CD4-positive, alpha-beta T cell (primary cell): Measurements from ENCODE around the gene SMARCA1. TPM values are rescaled to one million over a fixed set of nuclear protein-coding genes. Genes with fewer than 3 reads are reported as not detected.
A peak's percentile ranks its signal among the peaks of the same experiment; 100 is the strongest.
"Not testable (repeated sequence)": the region's sequence is repeated elsewhere in the genome, so short reads cannot be mapped to it uniquely, and the experiment has no call there.

ENCODE experiments used
- ATAC-seq: fragments of 200-7000 bp; cut with Tn5 transposase; one replicate; pipeline ENCODE4 v1.10.0; 2022; ENCODE audit warnings: mild to moderate bottlenecking; ENCODE audit not compliant: poor library complexity
- CTCF ChIA-PET: fragments of 350-600 bp; sonication (Branson Sonifier 250); formaldehyde crosslinking; loops from one replicate; lab custom pipeline; 2021; ENCODE audit warnings: antibody characterized with exemption, inconsistent platforms; lab: Charles Lee
- POLR2A ChIA-PET: fragments of 350-600 bp; sonication (Branson Sonifier 250); formaldehyde crosslinking; loops from one replicate; lab custom pipeline; 2021; ENCODE audit warnings: antibody characterized with exemption, inconsistent platforms; lab: Charles Lee
- DNase-seq, 14 experiments: peaks; one replicate each; pipeline ENCODE4 v3.0.0-alpha.2; 2013 to 2020; ENCODE audit warnings: mixed read lengths in 2 of 14
- H3K27ac ChIP-seq, 2 donors: one replicate each; pipeline versions ENCODE4 v1.5.1 to v1.7.0; 2013; ENCODE audit warnings: low read length in 2 of 2, low read depth in 1 of 2, mild to moderate bottlenecking in 1 of 2
- H3K27me3 ChIP-seq, 2 experiments: 1 replicate in 1 of 2; 2 replicates in 1 of 2; pipeline versions ENCODE4 v1.6.1 to v1.7.0; 2013; ENCODE audit warnings: low read length in 2 of 2, control low read depth in 1 of 2, mild to moderate bottlenecking in 1 of 2, moderate library complexity in 1 of 2; ENCODE audit not compliant: insufficient read depth in 2 of 2, control insufficient read depth in 1 of 2
- H3K36me3 ChIP-seq: one replicate; pipeline ENCODE4 v1.6.1; 2013; ENCODE audit warnings: low read length, control low read depth; ENCODE audit not compliant: insufficient read depth
- H3K4me1 ChIP-seq: one replicate; pipeline ENCODE4 v1.6.1; 2013; ENCODE audit warnings: low read length, control low read depth; ENCODE audit not compliant: insufficient read depth
- H3K4me3 ChIP-seq: one replicate; pipeline ENCODE4 v1.5.1; 2013; ENCODE audit warnings: mild to moderate bottlenecking, low read length, moderate library complexity
- H3K9me3 ChIP-seq, 2 experiments: 1 replicate in 1 of 2; 2 replicates in 1 of 2; pipeline versions ENCODE4 v1.6.1 to v1.7.0; 2013; ENCODE audit warnings: low read length in 2 of 2, mild to moderate bottlenecking in 2 of 2, control low read depth in 1 of 2, moderate library complexity in 1 of 2; ENCODE audit not compliant: control insufficient read depth in 1 of 2, insufficient read depth in 1 of 2
- H3K27ac Mint-ChIP-seq: one replicate; pipeline ENCODE4 v1.8.0; 2020; ENCODE audit warnings: mixed read lengths
- H3K27me3 Mint-ChIP-seq: one replicate; pipeline ENCODE4 v1.8.0; 2021; ENCODE audit warnings: mixed read lengths
- H3K36me3 Mint-ChIP-seq: one replicate; pipeline ENCODE4 v1.8.0; 2021; ENCODE audit warnings: low read depth, mixed read lengths
- H3K4me1 Mint-ChIP-seq: one replicate; pipeline ENCODE4 v1.8.0; 2021; ENCODE audit warnings: low read depth, mixed read lengths
- H3K4me3 Mint-ChIP-seq: one replicate; pipeline ENCODE4 v1.8.0; 2020; ENCODE audit warnings: mild to moderate bottlenecking, mixed read lengths
- H3K9me3 Mint-ChIP-seq: one replicate; pipeline ENCODE4 v1.8.0; 2020; ENCODE audit warnings: mixed read lengths
- intact Hi-C, 2 experiments: fragments of 100-400 bp; cut with DNase I in 1 of 2; cut with micrococcal nuclease in 1 of 2; formaldehyde crosslinking; loops; one replicate each; pipeline versions ENCODE4 v1.15.1 to v1.9.0; 2023 to 2025; cut with DNase I, micrococcal nuclease
- total RNA-seq, 174 experiments: library from RNA in 2 of 174; stranded (reverse) in 2 of 174; gene quantifications; one replicate each; pipeline ENCODE4 v1.2.3 and lab custom pipeline; 2021 to 2026
- TF ChIP-seq, protein P1 (sequence below): fragments of 200-600 bp; IDR thresholded peaks from one replicate; pipeline ENCODE4 v1.8.0; 2022; ENCODE audit warnings: antibody characterized with exemption, mild to moderate bottlenecking

The SMARCA1 gene
- total RNA-seq, 2 experiments from 2014 or later: 0.85 to 1.0 TPM

DNA sequence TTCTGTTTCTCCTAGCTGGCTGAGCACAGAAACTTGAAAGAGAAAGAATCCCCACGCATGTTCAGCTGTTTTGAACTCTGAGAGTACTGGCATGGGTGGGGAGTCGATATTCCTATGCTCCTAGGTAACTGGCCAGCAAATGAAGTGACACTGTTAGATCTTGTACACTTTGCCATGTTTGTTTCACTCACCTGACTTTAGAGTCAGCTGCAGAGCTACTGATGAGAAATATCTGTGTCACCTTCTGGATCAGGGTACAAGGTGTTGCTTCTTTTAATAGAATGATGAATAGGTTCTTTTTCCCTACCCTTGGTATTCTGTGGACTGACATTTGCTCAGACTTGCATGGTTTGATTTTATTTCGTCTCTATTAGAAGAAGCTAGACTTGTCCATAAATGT, 45.1 kb upstream of the SMARCA1 start:
- ChIA-PET POLR2A (no interaction called here), CTCF (no interaction called here)
- no peaks in the 10 kb centered on the region for H3K27me3 ChIP-seq
- H3K27ac ChIP-seq: no peak overlapping the region
- no peak overlapping the region for H3K4me3 Mint-ChIP-seq
- H3K27me3 Mint-ChIP-seq: no peaks in the 10 kb centered on the region
- no peak overlapping the region for H3K27ac Mint-ChIP-seq
- ATAC-seq: no peak
- H3K36me3 Mint-ChIP-seq: peaks cover 46% of the 10 kb centered on the region
- no peaks in the 10 kb centered on the region for H3K4me1 ChIP-seq
- H3K9me3 Mint-ChIP-seq: no peaks in the 10 kb centered on the region
- intact Hi-C loops: no loop called here
- DNase-seq: no peak
- no peaks in the 10 kb centered on the region for H3K36me3 ChIP-seq
- no peak overlapping the region for H3K4me3 ChIP-seq
- TF ChIP-seq, protein P1, sequence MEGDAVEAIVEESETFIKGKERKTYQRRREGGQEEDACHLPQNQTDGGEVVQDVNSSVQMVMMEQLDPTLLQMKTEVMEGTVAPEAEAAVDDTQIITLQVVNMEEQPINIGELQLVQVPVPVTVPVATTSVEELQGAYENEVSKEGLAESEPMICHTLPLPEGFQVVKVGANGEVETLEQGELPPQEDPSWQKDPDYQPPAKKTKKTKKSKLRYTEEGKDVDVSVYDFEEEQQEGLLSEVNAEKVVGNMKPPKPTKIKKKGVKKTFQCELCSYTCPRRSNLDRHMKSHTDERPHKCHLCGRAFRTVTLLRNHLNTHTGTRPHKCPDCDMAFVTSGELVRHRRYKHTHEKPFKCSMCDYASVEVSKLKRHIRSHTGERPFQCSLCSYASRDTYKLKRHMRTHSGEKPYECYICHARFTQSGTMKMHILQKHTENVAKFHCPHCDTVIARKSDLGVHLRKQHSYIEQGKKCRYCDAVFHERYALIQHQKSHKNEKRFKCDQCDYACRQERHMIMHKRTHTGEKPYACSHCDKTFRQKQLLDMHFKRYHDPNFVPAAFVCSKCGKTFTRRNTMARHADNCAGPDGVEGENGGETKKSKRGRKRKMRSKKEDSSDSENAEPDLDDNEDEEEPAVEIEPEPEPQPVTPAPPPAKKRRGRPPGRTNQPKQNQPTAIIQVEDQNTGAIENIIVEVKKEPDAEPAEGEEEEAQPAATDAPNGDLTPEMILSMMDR: no peak
- no peaks in the 10 kb centered on the region for H3K9me3 ChIP-seq
- H3K4me1 Mint-ChIP-seq: peaks cover 13% of the 10 kb centered on the region

DNA sequence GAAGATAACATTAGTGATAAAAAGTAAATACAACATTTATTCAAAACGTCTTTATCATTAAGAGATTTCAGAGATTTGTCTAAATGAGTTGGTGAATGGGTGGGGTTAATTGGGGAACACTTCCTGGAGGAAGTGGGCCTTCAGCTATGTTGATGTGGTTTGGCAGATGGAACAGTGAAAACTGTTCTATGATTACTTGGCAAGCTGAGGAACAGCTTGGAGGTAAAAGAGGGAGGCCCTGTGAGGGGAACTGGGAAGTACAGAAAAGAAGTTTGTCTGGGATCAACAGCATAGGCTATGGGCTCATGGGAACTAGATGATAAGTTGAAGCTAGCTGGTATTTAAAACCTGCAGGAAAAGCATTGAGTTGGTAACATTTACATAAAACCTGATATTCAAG, 42.8 kb upstream of the SMARCA1 start:
- Mint-ChIP-seq H3K27ac (peak overlapping the region; percentile 45), H3K36me3 (peaks cover 63% of the 10 kb centered on the region), H3K27me3 (no peaks in the 10 kb centered on the region), H3K4me1 (peaks cover 13% of the 10 kb centered on the region), H3K9me3 (no peaks in the 10 kb centered on the region), H3K4me3 (no peak overlapping the region)
- TF ChIP-seq, protein P1: no peak
- Histone ChIP-seq H3K4me1 (no peaks in the 10 kb centered on the region), H3K4me3 (no peak overlapping the region), H3K36me3 (peaks cover 5% of the 10 kb centered on the region), H3K27ac (no peak overlapping the region), H3K9me3 (no peaks in the 10 kb centered on the region), H3K27me3 (no peaks in the 10 kb centered on the region)
- intact Hi-C loops: no loop called here
- POLR2A ChIA-PET: no interaction called here
- DNase-seq (no peak), ATAC-seq (no peak)
- CTCF ChIA-PET: no interaction called here

DNA sequence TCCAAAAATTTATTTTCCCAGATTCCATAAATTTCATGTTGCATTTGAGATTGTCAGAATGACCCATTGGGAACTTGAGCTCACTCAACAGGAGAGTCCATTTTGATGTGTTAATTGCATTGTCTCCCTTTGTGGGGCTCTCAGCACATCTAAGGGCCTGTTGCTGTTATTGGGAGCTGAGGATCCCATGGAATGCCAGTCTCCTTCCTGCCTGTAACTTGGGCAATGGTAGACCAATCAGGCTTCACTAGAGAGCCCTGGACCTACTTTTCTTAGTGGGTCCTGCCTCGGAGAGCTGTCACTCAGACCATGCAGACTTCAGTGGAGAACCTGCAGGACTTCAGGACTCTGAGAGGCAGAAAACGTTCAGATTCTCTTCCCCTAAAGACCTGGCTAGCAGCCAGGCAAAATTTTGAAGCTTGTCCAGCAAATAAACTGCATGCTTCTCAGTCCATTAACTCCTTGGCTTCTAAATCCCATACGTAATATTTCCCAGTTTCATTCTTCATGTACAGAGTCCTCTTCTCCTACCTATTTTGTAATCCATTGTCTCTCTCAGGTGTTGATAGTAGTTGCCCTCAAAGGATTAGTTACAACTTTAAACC, 41.9 kb upstream of the SMARCA1 start:
- H3K4me1 ChIP-seq: no peaks in the 10 kb centered on the region
- no peak for DNase-seq
- intact Hi-C loops: no loop called here
- Mint-ChIP-seq H3K4me1 (peaks cover 13% of the 10 kb centered on the region), H3K27ac (no peak overlapping the region), H3K36me3 (peaks cover 64% of the 10 kb centered on the region), H3K9me3 (no peaks in the 10 kb centered on the region), H3K4me3 (no peak overlapping the region), H3K27me3 (no peaks in the 10 kb centered on the region)
- TF ChIP-seq, protein P1: no peak
- no peaks in the 10 kb centered on the region for H3K27me3 ChIP-seq
- no peak overlapping the region for H3K4me3 ChIP-seq
- H3K27ac ChIP-seq: no peak overlapping the region
- no peaks in the 10 kb centered on the region for H3K9me3 ChIP-seq
- ATAC-seq: no peak
- POLR2A ChIA-PET: no interaction called here
- H3K36me3 ChIP-seq: peaks cover 5% of the 10 kb centered on the region
- CTCF ChIA-PET: interaction anchor here (0.5 kb wide), 1 partner anchor 726 kb away, joined by 3 read pairs; no protein-coding TSS in a partner anchor

DNA sequence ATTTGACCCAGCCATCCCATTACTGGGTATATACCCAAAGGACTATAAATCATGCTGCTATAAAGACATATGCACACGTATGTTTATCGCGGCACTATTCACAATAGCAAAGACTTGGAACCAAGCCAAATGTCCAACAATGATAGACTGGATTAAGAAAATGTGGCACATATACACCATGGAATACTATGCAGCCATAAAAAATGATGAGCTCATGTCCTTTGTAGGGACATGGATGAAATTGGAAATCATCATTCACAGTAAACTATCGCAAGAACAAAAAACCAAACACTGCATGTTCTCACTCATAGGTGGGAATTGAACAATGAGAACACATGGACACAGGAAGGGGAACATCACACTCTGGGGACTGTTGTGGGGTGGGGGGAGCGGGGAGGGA, 41.1 kb upstream of the SMARCA1 start:
- DNase-seq, ATAC-seq, CTCF ChIA-PET, H3K4me1 ChIP-seq, H3K27me3 Mint-ChIP-seq, POLR2A ChIA-PET, H3K27ac Mint-ChIP-seq, intact Hi-C loops, H3K9me3 Mint-ChIP-seq, H3K9me3 ChIP-seq, H3K27ac ChIP-seq, H3K4me3 ChIP-seq, H3K4me3 Mint-ChIP-seq, H3K36me3 ChIP-seq, H3K27me3 ChIP-seq: not testable (repeated sequence)
- H3K4me1 Mint-ChIP-seq: peaks cover 13% of the 10 kb centered on the region
- H3K36me3 Mint-ChIP-seq: peaks cover 65% of the 10 kb centered on the region
